GM12878 (cell line): ENCODE data around the gene IRF6. TPM values are rescaled to one million over a fixed set of nuclear protein-coding genes. Genes with fewer than 3 reads are reported as not detected.

Experiments used
- ATF3 ChIP-seq: IDR thresholded peaks from 2 replicates; pipeline ENCODE4 v1.6.1; 2011; ENCODE audit warnings: low read depth, mild to moderate bottlenecking, low read length, moderate library complexity, borderline replicate concordance; ENCODE audit errors: extremely low read depth
- CBX5 ChIP-seq: sonication (generic); IDR thresholded peaks from 2 replicates; pipeline ENCODE4 v1.6.1; 2016; ENCODE audit warnings: low read depth, moderate library complexity, mild to moderate bottlenecking, inconsistent platforms
- CHD4 ChIP-seq: fragments of 200-600 bp; sonication (generic); IDR thresholded peaks from 2 replicates; pipeline ENCODE4 v1.6.1; 2016; ENCODE audit warnings: mild to moderate bottlenecking
- E4F1 ChIP-seq: fragments of 450-650 bp; IDR thresholded peaks from 2 replicates; pipeline ENCODE4 v1.6.1; 2018; ENCODE audit warnings: borderline replicate concordance, mild to moderate bottlenecking; ENCODE audit not compliant: partially characterized antibody
- JUND ChIP-seq: IDR thresholded peaks from 2 replicates; pipeline ENCODE4 v1.6.1; 2012; ENCODE audit warnings: low read depth, mild to moderate bottlenecking, low read length, improper control_type of control experiment, moderate library complexity
- WRNIP1 ChIP-seq: IDR thresholded peaks from 2 replicates; pipeline ENCODE4 v1.6.1; 2011; ENCODE audit warnings: low read depth, low read length, improper control_type of control experiment, borderline replicate concordance
- ZNF207 ChIP-seq: fragments of 450-650 bp; IDR thresholded peaks from 2 replicates; pipeline ENCODE4 v1.6.1; 2014; ENCODE audit warnings: antibody characterized with exemption, mild to moderate bottlenecking, borderline replicate concordance
- polyA plus RNA-seq, 11 experiments: library from polyadenylated mRNA; depleted of rRNA in 4 of 11; unstranded in 6 of 11; stranded (reverse) in 5 of 11; fragments of >200 nt; fragmentation: Nextera tagmentation in 4 of 11; fragmentation: Illumina TruSeq in 1 of 11; extraction: Ambion mirVana in 4 of 11; extraction: Trizol in 1 of 11; gene quantifications; 1 replicate in 1 of 11; 2 replicates in 10 of 11; pipeline versions ENCODE4 v1.2.1 to v1.2.3, GENCODE V29; 2011 to 2016; ENCODE audit warnings: inconsistent platforms in 2 of 11, missing spikeins in 2 of 11, low read depth in 1 of 11
- total RNA-seq, 4 experiments: library from RNA; depleted of rRNA in 3 of 4; stranded (reverse); fragments of >200 nt in 3 of 4; fragmentation: Illumina TruSeq in 1 of 4; extraction: Trizol in 1 of 4; gene quantifications; 2 replicates each; pipeline versions ENCODE4 v1.2.1 to v1.2.3, GENCODE V29; 2013 to 2021
- TF ChIP-seq, protein P1 (sequence below): fragments of 450-650 bp; IDR thresholded peaks from 2 replicates; pipeline ENCODE4 v1.6.1; 2017; ENCODE audit warnings: mild to moderate bottlenecking, moderate library complexity
- TF ChIP-seq, protein P2 (sequence below): fragments of 450-650 bp; IDR thresholded peaks from 2 replicates; pipeline ENCODE4 v1.6.1; 2017; ENCODE audit warnings: mild to moderate bottlenecking, moderate library complexity
- TF ChIP-seq, protein P3 (sequence below): IDR thresholded peaks from 2 replicates; pipeline ENCODE4 v1.6.1; 2011; ENCODE audit warnings: borderline replicate concordance, low read depth, mild to moderate bottlenecking, moderate library complexity, mixed read lengths, low read length; ENCODE audit not compliant: insufficient read depth; ENCODE audit errors: extremely low read length
- TF ChIP-seq, protein P4 (sequence below): fragments of 450-650 bp; formaldehyde crosslinking; IDR thresholded peaks from 2 replicates; pipeline ENCODE4 v1.4.0; 2022; ENCODE audit warnings: mild to moderate bottlenecking, moderate library complexity

Gene IRF6
- total and polyA plus RNA-seq, 10 of the 15 experiments (the other 5 are each of a cell fraction or from before 2014, with no cell fraction given), result 0.04 to 0.50 (median 0.09) TPM; not detected in 1

DNA sequence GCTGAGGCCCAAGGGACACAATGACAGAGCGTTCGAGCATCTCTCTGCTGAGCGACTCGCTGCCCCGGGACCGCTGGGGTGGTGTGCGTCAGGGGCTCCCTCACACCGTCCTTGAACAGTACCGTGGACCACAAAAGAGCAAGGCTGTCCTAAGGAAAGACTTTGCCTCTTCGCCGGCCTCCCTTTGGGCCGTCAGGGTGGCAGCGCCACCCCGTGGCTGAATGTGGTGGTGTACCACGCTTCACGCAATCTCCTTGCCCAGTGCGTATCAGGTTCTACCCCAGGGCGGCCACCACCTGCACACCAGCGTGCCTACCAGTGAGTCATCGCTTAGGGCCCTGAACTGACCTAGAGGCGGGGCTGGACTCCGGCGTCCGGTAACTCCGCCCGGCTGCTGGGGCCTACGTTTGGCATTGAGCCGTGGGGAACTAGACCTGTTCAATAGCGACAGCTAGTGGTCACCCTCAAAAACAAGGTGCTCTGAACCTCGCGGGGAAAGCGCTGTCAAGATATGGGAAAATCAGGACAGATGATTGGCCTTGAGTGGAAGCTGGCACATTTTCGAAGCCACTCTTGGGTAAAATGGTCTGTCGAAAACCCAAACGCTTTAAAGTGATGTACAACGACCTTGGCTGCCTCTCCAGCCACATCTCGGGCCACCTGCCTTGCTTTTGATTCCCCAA lies 58.2 kb downstream of the IRF6 start (continued):
- TF ChIP-seq, protein P1, sequence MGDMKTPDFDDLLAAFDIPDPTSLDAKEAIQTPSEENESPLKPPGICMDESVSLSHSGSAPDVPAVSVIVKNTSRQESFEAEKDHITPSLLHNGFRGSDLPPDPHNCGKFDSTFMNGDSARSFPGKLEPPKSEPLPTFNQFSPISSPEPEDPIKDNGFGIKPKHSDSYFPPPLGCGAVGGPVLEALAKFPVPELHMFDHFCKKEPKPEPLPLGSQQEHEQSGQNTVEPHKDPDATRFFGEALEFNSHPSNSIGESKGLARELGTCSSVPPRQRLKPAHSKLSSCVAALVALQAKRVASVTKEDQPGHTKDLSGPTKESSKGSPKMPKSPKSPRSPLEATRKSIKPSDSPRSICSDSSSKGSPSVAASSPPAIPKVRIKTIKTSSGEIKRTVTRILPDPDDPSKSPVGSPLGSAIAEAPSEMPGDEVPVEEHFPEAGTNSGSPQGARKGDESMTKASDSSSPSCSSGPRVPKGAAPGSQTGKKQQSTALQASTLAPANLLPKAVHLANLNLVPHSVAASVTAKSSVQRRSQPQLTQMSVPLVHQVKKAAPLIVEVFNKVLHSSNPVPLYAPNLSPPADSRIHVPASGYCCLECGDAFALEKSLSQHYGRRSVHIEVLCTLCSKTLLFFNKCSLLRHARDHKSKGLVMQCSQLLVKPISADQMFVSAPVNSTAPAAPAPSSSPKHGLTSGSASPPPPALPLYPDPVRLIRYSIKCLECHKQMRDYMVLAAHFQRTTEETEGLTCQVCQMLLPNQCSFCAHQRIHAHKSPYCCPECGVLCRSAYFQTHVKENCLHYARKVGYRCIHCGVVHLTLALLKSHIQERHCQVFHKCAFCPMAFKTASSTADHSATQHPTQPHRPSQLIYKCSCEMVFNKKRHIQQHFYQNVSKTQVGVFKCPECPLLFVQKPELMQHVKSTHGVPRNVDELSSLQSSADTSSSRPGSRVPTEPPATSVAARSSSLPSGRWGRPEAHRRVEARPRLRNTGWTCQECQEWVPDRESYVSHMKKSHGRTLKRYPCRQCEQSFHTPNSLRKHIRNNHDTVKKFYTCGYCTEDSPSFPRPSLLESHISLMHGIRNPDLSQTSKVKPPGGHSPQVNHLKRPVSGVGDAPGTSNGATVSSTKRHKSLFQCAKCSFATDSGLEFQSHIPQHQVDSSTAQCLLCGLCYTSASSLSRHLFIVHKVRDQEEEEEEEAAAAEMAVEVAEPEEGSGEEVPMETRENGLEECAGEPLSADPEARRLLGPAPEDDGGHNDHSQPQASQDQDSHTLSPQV, result peak; percentile 50; the same call in 1 of the 2 replicates
- TF ChIP-seq CBX5, result no peak
- TF ChIP-seq, protein P2, sequence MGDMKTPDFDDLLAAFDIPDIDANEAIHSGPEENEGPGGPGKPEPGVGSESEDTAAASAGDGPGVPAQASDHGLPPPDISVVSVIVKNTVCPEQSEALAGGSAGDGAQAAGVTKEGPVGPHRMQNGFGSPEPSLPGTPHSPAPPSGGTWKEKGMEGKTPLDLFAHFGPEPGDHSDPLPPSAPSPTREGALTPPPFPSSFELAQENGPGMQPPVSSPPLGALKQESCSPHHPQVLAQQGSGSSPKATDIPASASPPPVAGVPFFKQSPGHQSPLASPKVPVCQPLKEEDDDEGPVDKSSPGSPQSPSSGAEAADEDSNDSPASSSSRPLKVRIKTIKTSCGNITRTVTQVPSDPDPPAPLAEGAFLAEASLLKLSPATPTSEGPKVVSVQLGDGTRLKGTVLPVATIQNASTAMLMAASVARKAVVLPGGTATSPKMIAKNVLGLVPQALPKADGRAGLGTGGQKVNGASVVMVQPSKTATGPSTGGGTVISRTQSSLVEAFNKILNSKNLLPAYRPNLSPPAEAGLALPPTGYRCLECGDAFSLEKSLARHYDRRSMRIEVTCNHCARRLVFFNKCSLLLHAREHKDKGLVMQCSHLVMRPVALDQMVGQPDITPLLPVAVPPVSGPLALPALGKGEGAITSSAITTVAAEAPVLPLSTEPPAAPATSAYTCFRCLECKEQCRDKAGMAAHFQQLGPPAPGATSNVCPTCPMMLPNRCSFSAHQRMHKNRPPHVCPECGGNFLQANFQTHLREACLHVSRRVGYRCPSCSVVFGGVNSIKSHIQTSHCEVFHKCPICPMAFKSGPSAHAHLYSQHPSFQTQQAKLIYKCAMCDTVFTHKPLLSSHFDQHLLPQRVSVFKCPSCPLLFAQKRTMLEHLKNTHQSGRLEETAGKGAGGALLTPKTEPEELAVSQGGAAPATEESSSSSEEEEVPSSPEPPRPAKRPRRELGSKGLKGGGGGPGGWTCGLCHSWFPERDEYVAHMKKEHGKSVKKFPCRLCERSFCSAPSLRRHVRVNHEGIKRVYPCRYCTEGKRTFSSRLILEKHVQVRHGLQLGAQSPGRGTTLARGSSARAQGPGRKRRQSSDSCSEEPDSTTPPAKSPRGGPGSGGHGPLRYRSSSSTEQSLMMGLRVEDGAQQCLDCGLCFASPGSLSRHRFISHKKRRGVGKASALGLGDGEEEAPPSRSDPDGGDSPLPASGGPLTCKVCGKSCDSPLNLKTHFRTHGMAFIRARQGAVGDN, result peak; percentile 77
- TF ChIP-seq, protein P3, sequence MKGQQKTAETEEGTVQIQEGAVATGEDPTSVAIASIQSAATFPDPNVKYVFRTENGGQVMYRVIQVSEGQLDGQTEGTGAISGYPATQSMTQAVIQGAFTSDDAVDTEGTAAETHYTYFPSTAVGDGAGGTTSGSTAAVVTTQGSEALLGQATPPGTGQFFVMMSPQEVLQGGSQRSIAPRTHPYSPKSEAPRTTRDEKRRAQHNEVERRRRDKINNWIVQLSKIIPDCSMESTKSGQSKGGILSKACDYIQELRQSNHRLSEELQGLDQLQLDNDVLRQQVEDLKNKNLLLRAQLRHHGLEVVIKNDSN, result no peak
- no peak for TF ChIP-seq E4F1
- peak; percentile 91 for TF ChIP-seq ZNF207
- TF ChIP-seq, protein P4, sequence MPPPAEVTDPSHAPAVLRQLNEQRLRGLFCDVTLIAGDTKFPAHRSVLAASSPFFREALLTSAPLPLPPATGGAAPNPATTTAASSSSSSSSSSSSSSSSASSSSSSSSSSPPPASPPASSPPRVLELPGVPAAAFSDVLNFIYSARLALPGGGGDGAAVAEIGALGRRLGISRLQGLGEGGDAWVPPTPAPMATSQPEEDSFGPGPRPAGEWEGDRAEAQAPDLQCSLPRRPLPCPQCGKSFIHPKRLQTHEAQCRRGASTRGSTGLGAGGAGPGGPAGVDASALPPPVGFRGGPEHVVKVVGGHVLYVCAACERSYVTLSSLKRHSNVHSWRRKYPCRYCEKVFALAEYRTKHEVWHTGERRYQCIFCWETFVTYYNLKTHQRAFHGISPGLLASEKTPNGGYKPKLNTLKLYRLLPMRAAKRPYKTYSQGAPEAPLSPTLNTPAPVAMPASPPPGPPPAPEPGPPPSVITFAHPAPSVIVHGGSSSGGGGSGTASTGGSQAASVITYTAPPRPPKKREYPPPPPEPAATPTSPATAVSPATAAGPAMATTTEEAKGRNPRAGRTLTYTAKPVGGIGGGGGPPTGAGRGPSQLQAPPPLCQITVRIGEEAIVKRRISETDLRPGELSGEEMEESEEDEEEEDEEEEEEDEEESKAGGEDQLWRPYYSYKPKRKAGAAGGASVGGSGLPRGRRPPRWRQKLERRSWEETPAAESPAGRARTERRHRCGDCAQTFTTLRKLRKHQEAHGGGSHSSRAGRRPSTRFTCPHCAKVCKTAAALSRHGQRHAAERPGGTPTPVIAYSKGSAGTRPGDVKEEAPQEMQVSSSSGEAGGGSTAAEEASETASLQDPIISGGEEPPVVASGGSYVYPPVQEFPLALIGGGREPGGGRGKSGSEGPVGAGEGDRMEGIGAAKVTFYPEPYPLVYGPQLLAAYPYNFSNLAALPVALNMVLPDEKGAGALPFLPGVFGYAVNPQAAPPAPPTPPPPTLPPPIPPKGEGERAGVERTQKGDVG, result no peak
- no peak for TF ChIP-seq WRNIP1
- peak; percentile 81 for TF ChIP-seq JUND
- TF ChIP-seq ATF3, result no peak
- TF ChIP-seq CHD4, result no peak
